Measurements from ENCODE around the gene CPLX1.

The CPLX1 gene

DNA sequence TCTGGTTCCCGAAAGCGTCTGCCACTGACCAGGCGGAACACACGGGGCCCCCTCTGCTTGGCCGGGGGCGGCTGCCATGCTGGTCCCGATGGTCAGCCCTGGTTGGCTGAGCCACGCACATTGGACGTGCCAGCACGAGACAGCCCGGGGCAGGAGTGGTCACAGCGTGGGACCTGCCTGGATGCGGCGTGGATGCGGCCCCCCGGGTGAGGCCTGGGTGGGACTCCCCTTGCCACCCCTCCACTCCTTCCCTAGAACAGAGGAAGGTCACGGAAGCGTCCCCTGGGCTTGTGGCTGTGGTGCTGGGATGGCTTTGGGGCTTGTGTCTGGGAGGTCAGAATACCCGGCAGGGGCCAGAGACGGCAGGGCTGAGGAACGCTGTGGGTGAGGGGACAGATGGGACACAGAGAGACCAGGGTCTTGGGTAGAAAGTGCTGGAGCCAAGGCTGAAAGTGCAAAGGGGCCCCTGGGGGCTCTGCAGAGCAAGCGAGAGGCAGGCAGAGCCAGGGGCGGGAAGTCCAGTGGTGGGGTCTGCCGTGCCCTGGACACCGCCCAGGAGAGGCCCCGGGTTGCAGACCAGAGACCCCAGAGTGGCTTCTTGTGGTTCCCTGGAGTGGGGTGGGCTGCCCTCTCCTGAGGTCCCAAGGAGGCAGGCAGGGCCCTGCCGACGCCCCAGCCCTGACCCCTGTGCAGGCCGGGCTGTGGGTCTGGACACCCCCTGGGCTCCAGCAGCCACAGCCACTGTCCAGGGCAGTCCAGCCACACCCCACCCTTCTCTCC, 8.6 kb upstream of the CPLX1 start:
- TF ChIP-seq CTCF (IDR thresholded peaks at IDR 0.05; ENCODE audit: borderline replicate concordance, control extremely low read depth, extremely low read depth, insufficient read depth, missing control alignments), result no peak
- in situ Hi-C loops (cut with MboI; ENCODE audit: low sequenced_read_pairs, unreplicated experiment), result no loop called here
- DNase-seq (ENCODE audit: low spot score), result no peak

DNA sequence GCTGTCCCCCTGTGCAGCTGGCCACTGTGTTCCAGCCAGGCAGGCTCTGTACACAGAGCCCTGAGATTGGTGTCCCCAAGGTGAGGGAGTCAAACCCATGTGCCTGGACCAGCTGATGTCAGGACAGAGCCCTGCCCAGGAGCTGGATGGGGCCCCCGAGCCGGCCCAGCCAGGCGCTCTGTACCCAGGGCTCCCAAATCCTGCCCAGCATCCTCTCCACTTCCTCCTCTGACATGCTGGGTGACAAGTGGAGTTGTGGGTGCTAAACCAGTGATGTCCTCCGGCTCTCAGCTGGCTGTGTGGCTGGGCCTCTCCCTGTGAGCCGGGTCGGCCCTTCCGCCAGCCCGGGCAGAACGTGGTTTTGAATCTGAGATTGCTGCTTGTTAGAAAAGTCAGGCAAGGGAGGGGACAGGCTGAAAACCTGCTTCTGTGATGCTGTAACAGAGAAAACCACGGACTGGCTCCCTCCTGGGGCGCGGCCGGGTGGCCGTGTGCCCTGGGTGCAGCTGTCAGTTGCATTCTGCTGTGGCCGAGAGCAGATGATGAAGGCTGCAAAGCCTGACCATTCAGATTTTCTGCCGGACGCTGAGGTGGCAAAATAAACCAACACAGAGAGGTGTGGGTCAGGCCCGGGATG, 7.9 kb upstream of the CPLX1 start:
- no peak for TF ChIP-seq CTCF (IDR thresholded peaks at IDR 0.05; ENCODE audit: borderline replicate concordance, control extremely low read depth, extremely low read depth, insufficient read depth, missing control alignments)
- in situ Hi-C loops (cut with MboI; ENCODE audit: low sequenced_read_pairs, unreplicated experiment), result no loop called here
- DNase-seq (ENCODE audit: low spot score), result no peak

DNA sequence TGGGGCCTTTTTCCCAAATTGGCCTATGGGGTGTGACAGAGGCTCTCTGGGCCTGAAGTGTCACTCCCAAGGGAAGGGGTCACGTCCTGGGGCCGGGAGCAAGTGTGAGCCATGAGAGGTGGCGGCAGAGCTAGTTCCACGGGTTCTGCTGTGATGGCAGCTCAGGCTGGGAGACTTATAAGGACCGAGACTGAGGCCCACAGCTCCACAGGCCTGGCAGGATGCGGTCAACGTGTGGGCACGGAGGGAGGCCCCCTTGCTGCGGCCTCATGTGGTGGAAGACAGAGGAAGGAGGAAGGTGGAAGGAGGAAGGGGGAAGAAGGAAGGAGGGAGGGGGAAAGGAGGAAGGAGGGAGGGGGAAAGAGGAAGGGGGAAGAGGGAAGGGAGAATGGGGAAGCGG, 7.2 kb upstream of the CPLX1 start:
- TF ChIP-seq CTCF (IDR thresholded peaks at IDR 0.05; ENCODE audit: borderline replicate concordance, control extremely low read depth, extremely low read depth, insufficient read depth, missing control alignments), result no peak
- in situ Hi-C loops (cut with MboI; ENCODE audit: low sequenced_read_pairs, unreplicated experiment), result no loop called here
- no peak for DNase-seq (ENCODE audit: low spot score)

GRCh38 chr4:832536-832935, 6.6 kb upstream of the CPLX1 start:
- in situ Hi-C loops (cut with MboI; ENCODE audit: low sequenced_read_pairs, unreplicated experiment), result no loop called here
- TF ChIP-seq CTCF (IDR thresholded peaks at IDR 0.05; ENCODE audit: borderline replicate concordance, control extremely low read depth, extremely low read depth, insufficient read depth, missing control alignments), result no peak
- no peak for DNase-seq (ENCODE audit: low spot score)

GRCh38 chr4:832108-832507, 6.2 kb upstream of the CPLX1 start:
- no peak for TF ChIP-seq CTCF (IDR thresholded peaks at IDR 0.05; ENCODE audit: borderline replicate concordance, control extremely low read depth, extremely low read depth, insufficient read depth, missing control alignments)
- no peak for DNase-seq (ENCODE audit: low spot score)
- in situ Hi-C loops (cut with MboI; ENCODE audit: low sequenced_read_pairs, unreplicated experiment), result no loop called here

GRCh38 chr4:831483-831805, 5.5 kb upstream of the CPLX1 start:
- no peak for TF ChIP-seq CTCF (IDR thresholded peaks at IDR 0.05; ENCODE audit: borderline replicate concordance, control extremely low read depth, extremely low read depth, insufficient read depth, missing control alignments)
- no peak for DNase-seq (ENCODE audit: low spot score)
- in situ Hi-C loops (cut with MboI; ENCODE audit: low sequenced_read_pairs, unreplicated experiment), result no loop called here

Data from GM13976 (cell line).